NCI-H2107 (cell line): ENCODE results near the gene GSTA3.
"Not testable (repeated sequence)": the region's sequence is repeated elsewhere in the genome, so short reads cannot be mapped to it uniquely, and the experiment has no call there.

Experiments used
- DNase-seq: peaks from one replicate; lab custom pipeline; 2025; lab: John Stamatoyannopoulos, UW

GSTA3 gene

GRCh38 chr6:52858416-52858815, 51.1 kb downstream of the GSTA3 start:
- no peak for DNase-seq

- DNase-seq = not testable (repeated sequence)
These were observed 53.4 kb downstream of the GSTA3 start for GRCh38 chr6:52856137-52856536.

- DNase-seq = no peak
These were observed 60.4 kb downstream of the GSTA3 start for GRCh38 chr6:52849137-52849536.
